HG03135 (cell line): ENCODE data around the gene MED13.
"Not testable (repeated sequence)": the region's sequence is repeated elsewhere in the genome, so short reads cannot be mapped to it uniquely, and the experiment has no call there.

ENCODE experiments used
- ATAC-seq: cut with Tn5 transposase; IDR thresholded peaks from one replicate; pipeline ENCODE4 v1.9.1; 2021; ENCODE audit warnings: mild to moderate bottlenecking, moderate library complexity; ENCODE audit not compliant: unreplicated experiment

Gene MED13

DNA sequence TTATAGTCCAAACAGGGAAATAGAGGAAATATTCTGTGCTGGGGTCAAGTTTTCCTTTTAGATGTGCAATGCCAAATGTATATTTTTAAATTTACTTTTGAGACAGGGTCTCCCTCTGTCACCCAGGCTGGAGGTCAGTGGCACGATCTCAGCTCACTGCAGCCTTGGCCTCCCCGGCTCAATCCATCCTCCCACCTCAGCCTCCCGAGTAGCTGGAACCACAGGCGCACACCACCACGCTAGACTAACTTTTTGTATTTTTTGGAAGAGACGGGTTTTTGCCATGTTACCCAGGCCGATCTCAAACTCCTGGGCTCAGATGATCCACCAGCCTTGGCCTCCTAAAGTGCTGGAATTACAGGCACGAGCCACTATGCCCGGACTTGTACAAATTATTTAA, 25.8 kb upstream of the MED13 start:
- no peak for ATAC-seq

DNA sequence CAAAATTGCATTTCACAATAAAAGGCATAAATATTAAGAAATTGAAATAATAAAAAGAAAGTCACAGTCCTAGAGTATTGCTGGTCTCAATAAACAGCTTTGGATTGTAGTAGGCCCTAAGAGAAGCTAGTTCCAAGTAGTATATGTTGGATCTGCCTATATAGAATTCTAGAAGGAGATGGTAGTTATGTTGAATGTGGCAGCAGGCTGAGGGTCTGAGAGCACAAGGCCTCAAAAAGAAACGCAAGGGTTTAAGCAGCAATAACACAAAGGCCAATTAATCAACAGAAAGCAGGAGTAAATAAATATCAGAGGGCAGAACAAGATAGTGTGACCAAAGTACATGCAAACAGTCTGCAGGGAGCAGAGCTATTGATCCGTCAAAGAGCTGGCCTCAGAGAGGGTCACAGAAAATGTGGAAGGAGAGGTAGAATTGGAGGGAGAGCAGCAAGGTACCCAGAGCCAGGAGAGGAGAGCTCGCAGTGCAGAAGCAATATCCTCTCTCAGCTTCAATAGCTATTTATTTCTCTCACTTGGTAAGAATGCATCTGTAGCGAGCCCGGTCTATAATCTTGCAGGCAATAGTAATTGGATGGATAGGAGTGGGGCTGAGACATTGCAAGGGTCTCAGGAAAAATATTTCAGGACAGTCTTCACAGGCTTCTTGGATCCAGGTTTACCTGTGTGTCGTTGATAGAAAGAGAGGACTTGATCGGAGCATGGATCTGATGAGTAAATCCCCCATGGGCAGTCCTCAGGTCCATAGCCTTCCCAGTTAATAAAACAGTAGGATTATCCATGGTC, 25.1 kb upstream of the MED13 start:
- ATAC-seq, result no peak

DNA sequence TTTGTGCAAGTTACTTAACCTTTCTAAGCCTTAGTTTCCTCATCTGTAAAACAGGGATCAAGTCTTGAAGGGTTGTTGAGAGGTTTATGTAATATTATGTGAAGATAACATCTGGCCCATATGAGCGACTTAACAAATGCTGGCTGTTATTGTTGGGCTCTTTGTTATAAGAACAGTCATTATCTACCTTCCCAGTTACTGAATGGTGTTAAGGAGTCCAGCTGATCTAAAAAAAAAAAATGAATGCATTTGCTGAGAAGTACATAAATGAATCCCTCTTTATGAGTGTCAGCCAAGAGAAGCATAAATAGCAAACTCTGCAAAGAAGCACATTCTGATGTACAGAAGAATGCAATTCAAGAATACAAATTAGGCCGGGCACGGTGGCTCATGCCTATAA, 24.3 kb upstream of the MED13 start:
- ATAC-seq, result no peak

DNA sequence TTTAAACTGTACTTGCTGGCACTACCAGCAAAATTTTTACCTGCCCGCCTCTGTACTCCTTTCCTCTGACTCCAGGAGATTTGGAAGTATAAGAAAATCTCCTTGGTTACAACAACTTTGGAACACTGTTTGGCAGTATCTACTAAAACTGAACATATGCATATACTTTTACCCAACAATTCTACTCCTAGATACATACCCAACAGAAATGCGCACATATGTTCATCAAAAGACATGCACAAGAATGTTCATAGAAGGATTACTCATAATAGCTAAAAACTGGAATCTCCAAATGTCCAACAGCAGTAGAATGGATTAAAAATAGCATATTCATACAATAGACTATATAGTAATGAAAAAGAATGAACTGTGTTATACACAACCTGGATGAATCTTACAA, 21.7 kb upstream of the MED13 start:
- ATAC-seq, result no peak

DNA sequence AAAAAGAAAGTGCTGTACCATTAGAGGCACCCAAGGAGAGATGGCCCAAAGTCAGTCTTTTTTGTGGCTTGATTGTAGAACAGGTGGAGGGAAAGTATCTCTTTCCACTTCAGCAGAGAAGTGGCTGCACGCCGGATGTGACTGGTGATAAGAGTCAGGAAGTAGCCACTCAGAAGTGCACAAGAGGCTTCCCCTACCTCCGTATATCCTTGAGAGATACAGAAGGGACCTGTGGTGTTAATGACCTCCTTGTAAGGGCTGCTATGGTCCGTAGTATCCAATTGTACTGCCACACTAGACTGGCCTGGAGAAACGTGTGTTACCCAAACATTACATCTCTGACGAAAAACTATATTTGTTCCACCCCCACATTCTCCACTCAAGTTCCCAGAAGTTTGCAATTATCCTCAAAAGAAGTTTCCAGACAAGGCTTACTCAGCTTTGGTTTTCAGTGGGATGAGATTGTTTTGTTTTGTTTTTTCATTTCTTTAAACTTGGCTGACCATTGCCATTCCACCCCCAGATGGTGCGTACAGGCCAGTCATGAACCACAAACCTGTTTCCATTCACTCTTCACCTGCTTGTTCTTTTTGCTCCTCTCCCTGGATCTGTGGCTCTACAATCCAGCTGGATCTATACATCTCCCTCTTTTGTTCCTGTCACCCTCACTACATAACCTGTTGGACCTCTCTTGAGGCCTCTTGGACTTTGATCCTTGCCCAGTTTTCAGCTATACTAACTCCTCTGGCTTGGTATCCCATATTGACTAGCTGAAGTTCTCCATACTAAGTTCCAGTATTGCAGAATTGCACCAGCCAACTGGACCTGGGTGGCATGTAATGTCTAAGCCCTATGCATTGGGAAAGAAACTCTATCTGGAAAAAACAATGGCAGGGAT, 20.7 kb upstream of the MED13 start:
- ATAC-seq, result no peak

DNA sequence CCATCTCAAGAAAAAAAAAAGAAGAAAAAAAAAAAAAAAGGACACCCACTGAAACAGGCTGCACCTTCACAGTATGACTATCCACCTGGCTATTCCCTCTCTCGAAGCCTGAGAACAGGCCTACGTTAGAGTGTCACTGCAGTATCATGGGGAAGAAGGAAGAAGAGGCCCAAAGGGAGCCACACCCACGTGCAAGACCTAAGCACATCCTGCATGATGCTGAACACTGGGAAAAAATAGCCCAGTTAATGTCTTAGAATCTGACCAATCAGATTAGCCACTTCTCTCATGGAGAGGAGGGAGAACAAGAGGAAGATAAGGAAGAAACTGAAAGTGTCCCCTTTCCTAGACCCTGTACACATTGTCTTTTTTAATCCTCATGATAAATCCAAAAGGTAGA, 19.5 kb upstream of the MED13 start:
- ATAC-seq, result no peak

DNA sequence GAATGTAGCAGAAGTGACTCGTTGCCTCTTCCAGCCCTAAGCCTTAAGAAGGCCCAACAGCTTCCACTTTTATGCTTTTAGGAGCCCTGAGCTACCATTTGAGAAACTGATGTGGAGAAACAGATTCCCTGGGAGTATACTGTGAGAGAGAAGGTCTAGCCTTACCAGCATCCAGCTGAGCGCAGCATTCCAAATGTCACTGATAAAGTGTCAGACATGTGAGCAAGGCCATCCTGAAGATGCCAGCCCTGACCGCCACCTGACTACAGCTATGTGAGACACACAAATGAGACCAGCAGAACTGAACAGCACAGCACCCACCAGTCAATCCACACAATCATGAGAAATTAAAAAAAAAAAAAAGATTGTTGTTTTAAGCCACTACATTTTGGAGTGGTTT, 18.6 kb upstream of the MED13 start:
- ATAC-seq, result no peak

DNA sequence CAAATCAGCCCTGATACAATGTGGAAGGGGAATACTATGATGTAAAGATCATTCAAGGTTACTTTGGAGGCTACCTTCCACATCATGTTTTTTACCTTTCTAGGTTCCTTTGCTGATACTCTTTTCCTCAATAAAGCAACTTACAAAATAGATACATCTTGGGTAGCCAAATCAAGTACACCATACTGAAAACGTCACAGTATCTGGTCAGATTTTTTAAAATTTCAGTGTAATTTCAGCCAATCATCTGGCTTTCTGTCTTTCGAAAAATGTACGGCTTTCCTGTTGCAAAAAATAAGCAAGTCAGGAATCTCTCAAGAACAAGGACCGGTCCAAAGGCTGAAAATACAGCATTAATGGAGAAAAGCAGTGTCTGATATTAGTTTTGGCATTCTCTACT, 15.6 kb upstream of the MED13 start:
- no peak for ATAC-seq

DNA sequence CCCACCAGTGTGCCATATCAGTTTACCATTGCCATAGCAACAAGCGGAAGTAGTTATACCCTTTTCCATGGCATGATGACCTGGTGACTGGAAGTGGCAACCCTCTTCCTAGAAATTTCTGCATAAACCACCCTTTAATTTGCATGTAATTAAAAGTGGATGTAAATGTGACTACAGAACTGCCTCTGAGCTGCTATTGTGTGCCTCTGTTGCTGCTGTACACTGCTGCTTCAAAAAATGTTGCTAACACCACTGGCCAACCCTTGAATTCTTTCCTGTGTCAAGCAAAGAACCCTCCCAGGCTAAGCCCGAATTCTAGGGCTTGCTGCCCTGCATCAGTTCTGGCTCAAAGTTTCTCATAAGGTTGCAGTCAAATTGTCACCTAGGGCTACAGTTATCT, 12.9 kb upstream of the MED13 start:
- ATAC-seq, result no peak

DNA sequence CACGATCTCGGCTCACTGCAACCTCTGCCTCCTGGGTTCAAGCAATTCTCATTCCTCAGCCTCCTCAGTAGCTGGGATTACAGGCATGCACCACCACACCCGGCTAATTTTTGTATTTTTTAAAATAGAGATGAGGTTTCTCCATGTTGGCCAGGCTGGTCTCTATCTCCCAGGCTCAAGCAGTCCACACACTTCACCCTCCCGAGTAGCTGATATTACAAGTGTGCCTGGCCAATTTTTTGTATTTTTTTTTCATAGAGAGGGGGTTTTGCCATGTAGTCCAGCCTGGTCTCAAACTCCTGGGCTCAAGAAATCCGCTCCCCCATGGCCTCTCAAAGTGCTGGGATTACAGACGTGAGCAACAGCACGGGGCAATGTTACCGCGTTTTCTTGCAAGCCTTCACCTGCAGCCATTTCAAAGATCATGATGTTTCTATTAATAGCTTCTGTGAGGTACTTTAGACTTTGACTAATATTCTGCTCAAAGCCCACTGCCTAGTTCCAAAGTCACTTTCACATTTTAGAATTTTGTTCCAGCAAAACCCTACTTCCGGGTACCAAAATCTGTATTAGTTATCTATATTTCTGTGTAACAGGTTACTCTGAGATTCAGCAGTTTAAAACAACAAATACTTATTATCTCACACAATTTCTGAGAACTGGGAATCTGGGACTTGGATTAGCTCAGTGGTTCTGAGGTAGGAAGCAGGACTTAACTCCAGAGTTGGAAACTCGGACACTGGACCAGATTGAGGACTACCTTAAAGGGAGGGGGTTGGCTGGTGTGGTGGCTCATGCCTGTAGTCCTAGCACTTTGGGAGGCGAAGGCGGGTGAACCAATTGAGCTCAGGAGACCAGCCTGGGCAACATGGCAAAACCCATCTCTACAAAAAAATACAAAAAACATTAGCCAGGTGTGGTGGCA, 12.0 kb upstream of the MED13 start:
- no peak for ATAC-seq

DNA sequence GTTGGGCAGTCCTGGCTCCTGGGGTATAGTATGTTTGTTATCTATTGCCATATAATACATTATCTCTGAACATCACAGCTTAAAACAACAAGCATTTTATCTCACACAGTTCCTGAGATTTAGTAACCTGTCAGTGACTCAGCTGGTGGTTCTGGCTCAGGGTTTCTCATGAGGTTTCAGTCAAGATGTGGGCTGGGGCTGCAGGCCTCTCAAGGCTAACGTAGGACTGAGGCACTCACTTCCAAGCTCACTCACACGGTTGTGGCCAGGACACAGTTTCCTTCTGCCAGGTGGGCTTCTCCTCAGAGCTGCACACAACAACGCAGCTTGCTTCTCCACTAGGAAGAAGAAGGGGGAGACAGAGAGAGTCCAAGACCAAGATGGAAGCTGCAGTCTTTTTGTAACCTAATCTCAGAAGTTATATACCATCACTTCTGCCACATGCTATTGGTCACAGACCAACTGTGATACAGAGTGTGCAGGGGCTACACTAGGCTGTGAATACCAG, 10.3 kb upstream of the MED13 start:
- no peak for ATAC-seq

DNA sequence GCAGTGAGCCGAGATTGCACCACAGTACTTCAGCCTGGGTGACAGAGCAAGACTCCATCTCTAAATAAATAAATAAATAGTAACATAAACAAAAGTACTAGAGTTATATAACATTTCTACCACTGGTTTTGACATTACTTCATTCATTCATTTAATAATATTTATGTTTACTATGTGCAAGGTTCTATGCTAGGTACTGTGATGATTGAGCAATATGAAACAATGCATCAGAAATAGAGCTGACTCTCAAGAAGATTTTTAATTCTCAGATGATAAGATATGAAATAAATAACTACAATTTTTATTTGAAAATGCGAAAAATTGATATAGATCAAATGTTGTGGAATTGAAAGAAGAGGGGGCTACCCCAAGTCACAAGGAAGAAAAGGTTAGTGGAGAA, 8.9 kb upstream of the MED13 start:
- no peak for ATAC-seq

DNA sequence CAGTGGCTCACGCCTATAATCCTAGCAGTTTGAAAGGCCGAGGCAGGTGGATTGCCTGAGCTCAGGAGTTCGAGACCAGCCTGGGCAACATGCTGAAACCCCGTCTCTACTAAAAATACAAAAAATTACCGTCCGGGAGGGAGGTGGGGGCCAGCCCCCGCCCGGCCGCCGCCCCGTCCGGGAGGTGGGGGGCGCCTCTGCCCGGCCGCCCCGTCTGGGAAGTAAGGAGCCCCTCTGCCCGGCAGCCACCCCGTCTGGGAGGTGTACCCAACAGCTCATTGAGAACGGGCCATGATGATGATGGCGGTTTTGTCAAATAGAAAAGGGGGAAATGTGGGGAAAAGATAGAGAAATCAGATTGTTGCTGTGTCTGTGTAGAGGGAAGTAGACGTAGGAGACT, 7.8 kb upstream of the MED13 start:
- not testable (repeated sequence) for ATAC-seq

DNA sequence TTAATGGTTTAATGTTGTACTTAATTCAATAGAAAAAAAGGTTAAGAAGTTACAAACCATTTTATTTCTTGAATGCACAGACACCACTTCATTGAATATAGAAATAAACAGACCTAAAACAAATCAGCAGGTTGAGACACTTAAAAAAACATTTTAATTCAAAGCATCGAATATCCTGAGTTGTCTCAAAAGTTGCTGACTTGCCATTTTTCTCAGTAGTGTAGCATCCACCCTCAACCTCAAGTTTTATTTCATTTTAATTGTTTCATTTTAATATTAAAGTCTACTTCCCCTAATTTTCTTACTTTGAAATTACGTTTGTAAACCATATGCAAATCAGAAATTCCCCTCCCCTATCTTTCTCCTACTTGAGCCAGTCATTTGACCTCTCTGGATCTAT, 5.8 kb upstream of the MED13 start:
- no peak for ATAC-seq

DNA sequence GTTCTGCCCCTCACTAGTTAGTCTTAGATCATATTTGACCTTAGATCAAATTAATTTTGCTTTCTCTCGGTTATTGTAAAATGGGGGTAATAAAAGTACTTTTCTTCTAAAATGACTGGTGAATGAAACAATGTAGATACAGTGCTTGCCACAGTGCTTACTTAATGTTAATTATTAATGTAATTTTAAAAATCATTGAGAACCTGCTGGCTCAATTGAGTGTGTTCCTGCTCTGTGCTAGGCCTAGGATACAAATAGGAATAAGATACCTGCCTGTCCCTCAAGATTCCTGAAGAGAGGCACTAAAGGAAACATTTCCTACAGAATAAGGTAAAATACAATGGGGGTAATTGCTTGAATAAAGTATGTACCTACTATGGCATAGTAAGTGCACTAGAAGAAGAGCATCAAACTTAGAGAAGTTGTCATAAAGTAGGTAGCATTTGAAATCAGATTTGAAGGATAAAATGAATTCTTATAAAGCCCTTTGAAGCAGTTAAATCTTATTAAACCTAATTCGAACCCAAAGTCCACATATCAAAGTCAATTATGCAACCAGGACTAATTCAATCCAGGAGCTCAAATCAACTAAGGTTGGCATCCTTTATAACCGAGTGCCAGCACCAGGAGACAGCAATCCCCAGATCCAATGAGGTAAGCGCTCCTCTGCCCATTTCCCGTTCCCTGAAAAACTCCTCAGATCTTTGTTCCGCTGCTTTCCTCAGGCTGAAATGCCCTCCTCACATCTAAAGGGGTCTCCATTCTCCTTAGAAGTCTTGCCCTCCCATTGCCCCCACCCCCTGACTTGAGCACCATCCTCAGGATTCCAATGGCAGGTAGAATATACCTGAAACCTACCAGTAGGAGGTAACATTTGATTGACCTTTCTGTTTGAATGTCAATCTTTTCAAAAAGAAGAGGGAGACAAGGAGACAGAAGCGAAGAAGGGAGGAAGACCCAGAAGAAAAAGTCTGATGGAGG, 2.4 kb upstream of the MED13 start:
- no peak for ATAC-seq

DNA sequence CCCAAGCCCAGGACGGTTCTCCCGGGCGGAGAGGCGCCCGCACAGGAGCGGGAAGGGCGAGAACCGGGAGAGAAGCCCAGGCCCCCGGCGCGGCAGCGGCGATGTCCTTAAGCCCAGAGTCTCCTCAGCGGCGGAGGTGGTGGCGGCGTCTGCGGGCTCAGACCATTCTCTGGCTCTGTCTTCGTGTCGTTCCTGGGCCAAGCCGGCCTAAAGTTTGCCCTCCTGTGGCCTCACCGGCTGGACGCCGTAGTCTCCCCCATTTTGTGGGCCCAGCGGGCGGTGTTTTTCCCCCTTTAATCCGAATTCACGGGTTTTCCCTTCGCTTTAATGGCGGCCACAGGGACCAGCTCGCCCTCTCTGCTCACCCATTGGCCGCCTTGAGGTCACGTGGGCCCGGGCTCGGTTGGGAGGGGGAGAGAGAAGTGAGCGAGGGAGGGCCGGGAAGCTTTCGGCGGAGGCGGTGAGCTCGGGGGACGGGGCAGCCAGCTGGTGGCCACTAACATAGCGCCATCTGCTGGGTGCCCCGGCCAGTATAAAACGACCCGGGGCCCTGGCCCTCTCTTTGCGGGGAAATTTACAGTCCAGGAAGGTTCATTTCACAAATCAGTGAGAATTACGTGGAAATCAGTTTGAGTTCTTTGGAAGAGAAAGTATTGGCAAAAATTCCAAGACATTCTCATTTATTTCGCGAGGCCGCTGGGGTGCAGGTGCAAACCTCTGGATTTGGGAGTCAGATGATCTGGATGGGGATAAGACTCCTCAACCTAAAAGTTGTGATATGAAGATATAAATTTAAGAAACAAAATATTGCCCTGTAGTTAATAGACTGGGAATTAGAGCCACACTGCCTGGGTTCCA, 762 bp upstream of the MED13 start:
- peak; percentile 95 for ATAC-seq

DNA sequence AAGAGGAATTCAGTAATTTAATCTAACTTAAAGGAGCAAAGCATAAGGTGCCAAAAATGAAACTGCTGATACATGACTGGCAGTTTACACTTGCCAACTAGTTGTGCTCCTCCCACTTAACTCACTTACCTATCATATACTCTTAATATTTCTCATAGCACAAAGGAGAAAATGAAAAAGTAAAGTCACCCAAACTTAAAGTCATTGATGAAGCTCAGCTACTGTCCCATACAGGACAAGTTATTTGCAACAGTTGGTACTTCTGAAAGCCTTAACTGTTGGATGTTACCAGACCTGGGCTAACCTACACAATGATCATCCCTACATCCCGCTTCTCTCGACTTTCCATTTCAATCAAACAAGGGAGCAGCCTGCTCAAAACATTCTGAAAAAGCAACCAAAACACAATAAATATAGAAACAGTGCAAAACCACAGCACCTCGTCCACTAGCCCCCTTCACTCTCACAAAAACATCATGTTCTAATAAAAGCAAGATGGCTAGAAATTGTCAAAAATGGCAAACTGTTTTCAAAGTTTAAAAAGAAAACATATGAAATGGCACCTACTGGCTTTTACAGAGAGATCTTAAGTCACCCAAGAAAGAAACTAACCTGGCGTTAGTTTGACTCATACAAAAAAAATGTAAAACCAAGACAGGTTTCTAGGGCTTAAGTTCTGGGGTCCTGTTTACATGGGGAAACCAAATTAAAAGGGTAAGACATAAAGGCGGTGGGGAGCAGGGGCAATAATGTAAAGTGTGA, 868 bp downstream of the MED13 start:
- no peak for ATAC-seq

DNA sequence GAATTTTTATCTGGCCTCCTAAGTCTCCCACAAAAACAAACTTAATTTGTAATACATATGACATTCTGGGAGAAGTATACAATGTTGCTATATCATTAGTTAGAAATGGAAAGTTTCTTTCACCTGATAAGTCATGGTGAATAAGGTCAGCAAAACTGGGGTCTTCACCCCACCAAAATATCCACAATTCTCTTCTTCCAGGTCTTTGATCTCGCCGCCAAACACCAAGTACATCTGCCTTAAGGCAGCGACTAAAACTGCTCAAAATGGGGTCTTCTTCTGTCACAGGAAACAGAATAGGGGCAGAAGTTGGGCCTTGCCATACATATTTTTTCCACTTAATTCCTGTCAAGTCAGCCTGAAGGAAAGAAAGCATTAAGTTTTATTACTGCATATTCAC, 2.1 kb downstream of the MED13 start:
- no peak for ATAC-seq
